ENCODE results near the gene SCOC. TPM values are rescaled to one million over a fixed set of nuclear protein-coding genes. Genes with fewer than 3 reads are reported as not detected.

Gene SCOC
- total RNA-seq, 1 donor from 2014 or later: 84.5 TPM

GRCh38 chr4:140361099-140361498, 12.3 kb upstream of the SCOC start:
- Histone ChIP-seq H3K4me3 (no peak overlapping the region), H3K36me3 (no peaks in the 10 kb centered on the region), H3K9me3 (replicated peaks) (no peaks in the 10 kb centered on the region), H3K4me1 (no peaks in the 10 kb centered on the region), H3K27ac (replicated peaks) (no peak overlapping the region), H3K27me3 (ENCODE audit: low read depth) (no peaks in the 10 kb centered on the region)
- intact Hi-C loops (cut with micrococcal nuclease): loop anchor here (5.0 kb wide), 2 partner anchors 246 to 491 kb away; no protein-coding TSS in a partner anchor
- DNase-seq: no peak
- no peak for TF ChIP-seq CTCF (IDR thresholded peaks at IDR 0.05; ENCODE audit: borderline replicate concordance)

DNA sequence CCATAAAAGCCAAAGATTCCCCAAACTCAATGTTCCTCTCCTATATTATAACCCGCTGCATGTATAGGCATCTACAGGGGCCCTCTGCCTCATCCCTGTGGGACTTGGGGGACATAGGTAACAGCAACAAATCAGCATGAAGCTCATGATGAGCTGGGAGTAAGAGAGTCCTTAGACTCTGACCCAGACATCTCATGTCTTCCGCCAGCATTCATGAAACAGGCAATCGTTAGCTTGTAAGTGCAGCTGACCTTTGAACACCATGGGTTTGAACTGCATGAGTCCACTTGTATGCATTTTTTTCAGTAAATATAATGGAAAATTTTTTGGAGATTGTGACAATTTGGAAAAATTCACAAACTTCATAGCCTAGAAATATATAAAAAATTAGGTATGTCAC, 10.4 kb upstream of the SCOC start:
- H3K9me3 ChIP-seq (replicated peaks): no peaks in the 10 kb centered on the region
- H3K27me3 ChIP-seq (ENCODE audit: low read depth): no peaks in the 10 kb centered on the region
- no peak for TF ChIP-seq CTCF (IDR thresholded peaks at IDR 0.05; ENCODE audit: borderline replicate concordance)
- H3K27ac ChIP-seq (replicated peaks): no peak overlapping the region
- no peak for DNase-seq
- no peak overlapping the region for H3K4me3 ChIP-seq
- H3K36me3 ChIP-seq: no peaks in the 10 kb centered on the region
- intact Hi-C loops (cut with micrococcal nuclease): loop anchor here (5.0 kb wide), 2 partner anchors 244 to 489 kb away; no protein-coding TSS in a partner anchor
- no peaks in the 10 kb centered on the region for H3K4me1 ChIP-seq

DNA sequence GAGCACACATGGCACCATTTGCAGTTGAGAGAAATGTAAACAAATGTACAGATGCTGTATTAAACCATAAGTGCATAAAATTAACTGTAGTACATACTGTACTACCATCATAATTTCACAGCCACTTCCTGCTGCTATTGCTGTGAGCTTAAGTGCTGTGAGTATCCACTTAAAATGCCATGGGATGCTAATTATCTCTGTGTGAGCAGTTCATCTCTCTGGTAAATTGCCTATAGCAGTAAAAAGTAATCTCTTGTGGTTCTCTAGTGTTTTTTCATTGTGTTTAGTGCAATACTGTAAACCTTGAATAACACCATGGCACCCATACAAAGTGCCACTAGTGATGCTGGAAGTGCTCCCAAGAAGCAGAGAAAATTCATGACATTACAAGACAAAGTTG, 9.9 kb upstream of the SCOC start:
- no peak for DNase-seq
- no peak for TF ChIP-seq CTCF (IDR thresholded peaks at IDR 0.05; ENCODE audit: borderline replicate concordance)
- no peaks in the 10 kb centered on the region for H3K4me1 ChIP-seq
- no peaks in the 10 kb centered on the region for H3K27me3 ChIP-seq (ENCODE audit: low read depth)
- no peaks in the 10 kb centered on the region for H3K9me3 ChIP-seq (replicated peaks)
- H3K27ac ChIP-seq (replicated peaks): no peak overlapping the region
- H3K36me3 ChIP-seq: no peaks in the 10 kb centered on the region
- no peak overlapping the region for H3K4me3 ChIP-seq
- intact Hi-C loops (cut with micrococcal nuclease): loop anchor here (5.0 kb wide), 2 partner anchors 244 to 489 kb away; no protein-coding TSS in a partner anchor

- H3K27ac ChIP-seq (replicated peaks): no peak overlapping the region
These were observed 5.7 kb upstream of the SCOC start for GRCh38 chr4:140367738-140368137.

GRCh38 chr4:140368686-140369085, 4.8 kb upstream of the SCOC start:
- TF ChIP-seq CTCF (IDR thresholded peaks at IDR 0.05; ENCODE audit: borderline replicate concordance): no peak
- DNase-seq: no peak
- no peaks in the 10 kb centered on the region for H3K9me3 ChIP-seq (replicated peaks)
- no peaks in the 10 kb centered on the region for H3K27me3 ChIP-seq (ENCODE audit: low read depth)
- no peak overlapping the region for H3K4me3 ChIP-seq
- H3K27ac ChIP-seq (replicated peaks): no peak overlapping the region
- H3K4me1 ChIP-seq: peaks cover 12% of the 10 kb centered on the region
- intact Hi-C loops (cut with micrococcal nuclease): no loop called here
- no peaks in the 10 kb centered on the region for H3K36me3 ChIP-seq

More at GRCh38 chr4:140367738-140368137, 5.7 kb upstream of the SCOC start:
- H3K4me3 ChIP-seq: no peak overlapping the region
- intact Hi-C loops (cut with micrococcal nuclease): no loop called here
- TF ChIP-seq CTCF (IDR thresholded peaks at IDR 0.05; ENCODE audit: borderline replicate concordance): no peak
- H3K4me1 ChIP-seq: peaks cover 6% of the 10 kb centered on the region
- no peaks in the 10 kb centered on the region for H3K27me3 ChIP-seq (ENCODE audit: low read depth)
- no peaks in the 10 kb centered on the region for H3K9me3 ChIP-seq (replicated peaks)
- no peak for DNase-seq
- no peaks in the 10 kb centered on the region for H3K36me3 ChIP-seq

Data from left ventricle myocardium inferior (tissue), 1 donor.